Ishikawa (cell line): ENCODE results near the gene ENOX1.

ENCODE experiments used
- CEBPB ChIP-seq: IDR thresholded peaks from 2 replicates; pipeline ENCODE4 v1.6.1; 2012
- CREB1 ChIP-seq: IDR thresholded peaks from 2 replicates; pipeline ENCODE4 v1.6.1; 2012; ENCODE audit warnings: low read depth
- EGR1 ChIP-seq: IDR thresholded peaks from 2 replicates; pipeline ENCODE4 v1.6.1; 2012
- EP300 ChIP-seq: IDR thresholded peaks from 2 replicates; pipeline ENCODE4 v1.6.1; 2012; ENCODE audit warnings: borderline replicate concordance
- FOXM1 ChIP-seq: IDR thresholded peaks from 2 replicates; pipeline ENCODE4 v1.6.1; 2012; ENCODE audit warnings: low read depth, borderline replicate concordance
- NFIC ChIP-seq: IDR thresholded peaks from 2 replicates; pipeline ENCODE4 v1.6.1; 2012
- RAD21 ChIP-seq: IDR thresholded peaks from 2 replicates; pipeline ENCODE4 v1.6.1; 2012; ENCODE audit warnings: low read depth
- TAF1 ChIP-seq: IDR thresholded peaks from 2 replicates; pipeline ENCODE4 v1.6.1; 2012; ENCODE audit warnings: low read depth, mild to moderate bottlenecking
- TCF12 ChIP-seq: IDR thresholded peaks from 2 replicates; pipeline ENCODE4 v1.6.1; 2012; ENCODE audit warnings: low read depth
- TEAD4 ChIP-seq: IDR thresholded peaks from 2 replicates; pipeline ENCODE4 v1.6.1; 2012
- YY1 ChIP-seq: IDR thresholded peaks from 2 replicates; pipeline ENCODE4 v1.6.1; 2012; ENCODE audit warnings: low read depth
- ZBTB7A ChIP-seq: IDR thresholded peaks from 2 replicates; pipeline ENCODE4 v1.6.1; 2012; ENCODE audit warnings: low read depth
- TF ChIP-seq, protein P1 (sequence below): IDR thresholded peaks from 2 replicates; pipeline ENCODE4 v1.6.1; 2012
- TF ChIP-seq, protein P2 (sequence below): IDR thresholded peaks from 2 replicates; pipeline ENCODE4 v1.6.1; 2012; ENCODE audit warnings: low read depth, mild to moderate bottlenecking
- TF ChIP-seq, protein P3 (sequence below): IDR thresholded peaks from 2 replicates; pipeline ENCODE4 v1.6.1; 2012

The ENOX1 gene

DNA sequence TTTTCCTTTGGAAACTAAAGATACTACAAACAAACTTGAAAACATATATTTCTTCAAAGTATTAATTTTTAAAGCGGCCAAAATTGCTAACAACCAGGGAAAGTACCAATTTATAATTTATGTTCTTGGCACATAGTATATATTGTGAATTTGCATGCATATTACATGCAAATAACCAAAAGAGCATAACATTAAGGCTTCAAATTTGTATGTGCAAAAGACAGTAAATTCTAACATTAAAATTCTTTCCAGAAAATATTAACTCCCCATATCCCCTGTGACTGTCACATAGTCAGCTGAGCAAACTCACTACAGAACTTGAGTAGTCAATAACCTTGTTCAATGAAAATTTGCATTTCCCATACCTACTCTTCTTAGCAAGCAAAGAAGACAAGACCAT lies 133.4 kb downstream of the ENOX1 start:
- TF ChIP-seq FOXM1 (no peak), EGR1 (no peak), RAD21 (no peak), EP300 (no peak), ZBTB7A (no peak), TAF1 (no peak), YY1 (no peak)
- TF ChIP-seq, protein P1, sequence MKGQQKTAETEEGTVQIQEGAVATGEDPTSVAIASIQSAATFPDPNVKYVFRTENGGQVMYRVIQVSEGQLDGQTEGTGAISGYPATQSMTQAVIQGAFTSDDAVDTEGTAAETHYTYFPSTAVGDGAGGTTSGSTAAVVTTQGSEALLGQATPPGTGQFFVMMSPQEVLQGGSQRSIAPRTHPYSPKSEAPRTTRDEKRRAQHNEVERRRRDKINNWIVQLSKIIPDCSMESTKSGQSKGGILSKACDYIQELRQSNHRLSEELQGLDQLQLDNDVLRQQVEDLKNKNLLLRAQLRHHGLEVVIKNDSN, result no peak
- TF ChIP-seq, protein P2, sequence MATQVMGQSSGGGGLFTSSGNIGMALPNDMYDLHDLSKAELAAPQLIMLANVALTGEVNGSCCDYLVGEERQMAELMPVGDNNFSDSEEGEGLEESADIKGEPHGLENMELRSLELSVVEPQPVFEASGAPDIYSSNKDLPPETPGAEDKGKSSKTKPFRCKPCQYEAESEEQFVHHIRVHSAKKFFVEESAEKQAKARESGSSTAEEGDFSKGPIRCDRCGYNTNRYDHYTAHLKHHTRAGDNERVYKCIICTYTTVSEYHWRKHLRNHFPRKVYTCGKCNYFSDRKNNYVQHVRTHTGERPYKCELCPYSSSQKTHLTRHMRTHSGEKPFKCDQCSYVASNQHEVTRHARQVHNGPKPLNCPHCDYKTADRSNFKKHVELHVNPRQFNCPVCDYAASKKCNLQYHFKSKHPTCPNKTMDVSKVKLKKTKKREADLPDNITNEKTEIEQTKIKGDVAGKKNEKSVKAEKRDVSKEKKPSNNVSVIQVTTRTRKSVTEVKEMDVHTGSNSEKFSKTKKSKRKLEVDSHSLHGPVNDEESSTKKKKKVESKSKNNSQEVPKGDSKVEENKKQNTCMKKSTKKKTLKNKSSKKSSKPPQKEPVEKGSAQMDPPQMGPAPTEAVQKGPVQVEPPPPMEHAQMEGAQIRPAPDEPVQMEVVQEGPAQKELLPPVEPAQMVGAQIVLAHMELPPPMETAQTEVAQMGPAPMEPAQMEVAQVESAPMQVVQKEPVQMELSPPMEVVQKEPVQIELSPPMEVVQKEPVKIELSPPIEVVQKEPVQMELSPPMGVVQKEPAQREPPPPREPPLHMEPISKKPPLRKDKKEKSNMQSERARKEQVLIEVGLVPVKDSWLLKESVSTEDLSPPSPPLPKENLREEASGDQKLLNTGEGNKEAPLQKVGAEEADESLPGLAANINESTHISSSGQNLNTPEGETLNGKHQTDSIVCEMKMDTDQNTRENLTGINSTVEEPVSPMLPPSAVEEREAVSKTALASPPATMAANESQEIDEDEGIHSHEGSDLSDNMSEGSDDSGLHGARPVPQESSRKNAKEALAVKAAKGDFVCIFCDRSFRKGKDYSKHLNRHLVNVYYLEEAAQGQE, result no peak
- TF ChIP-seq, protein P3, sequence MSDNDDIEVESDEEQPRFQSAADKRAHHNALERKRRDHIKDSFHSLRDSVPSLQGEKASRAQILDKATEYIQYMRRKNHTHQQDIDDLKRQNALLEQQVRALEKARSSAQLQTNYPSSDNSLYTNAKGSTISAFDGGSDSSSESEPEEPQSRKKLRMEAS, result no peak

DNA sequence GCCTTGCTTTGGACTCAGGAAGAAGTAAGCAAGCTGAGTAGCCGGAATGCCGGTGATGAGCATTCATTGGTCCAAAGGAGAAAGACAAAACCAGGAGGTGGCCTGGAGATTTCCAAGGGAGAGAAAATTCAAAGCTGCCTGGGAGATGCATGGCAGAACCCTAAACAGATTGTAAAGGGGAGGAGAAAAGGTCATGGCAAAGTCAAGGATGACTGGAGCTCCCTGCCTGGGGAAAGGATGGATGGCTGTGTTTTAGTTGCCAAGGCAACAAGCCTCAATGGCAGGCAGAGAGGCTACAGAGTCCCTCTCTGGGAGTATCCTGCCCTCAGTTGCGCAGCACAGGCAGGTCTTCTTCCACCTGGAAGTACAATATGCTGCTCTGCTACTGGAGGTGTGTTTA lies 134.0 kb downstream of the ENOX1 start:
- TF ChIP-seq, protein P3, result no peak
- TF ChIP-seq TAF1, result no peak
- TF ChIP-seq CREB1, result no peak
- no peak for TF ChIP-seq CEBPB
- TF ChIP-seq YY1, result no peak
- no peak for TF ChIP-seq TEAD4
- TF ChIP-seq, protein P1, result no peak
- TF ChIP-seq FOXM1, result no peak
- TF ChIP-seq RAD21, result no peak
- TF ChIP-seq NFIC, result no peak
- TF ChIP-seq EGR1, result no peak
- TF ChIP-seq, protein P2, result no peak
- no peak for TF ChIP-seq TCF12
- no peak for TF ChIP-seq EP300
- no peak for TF ChIP-seq ZBTB7A

DNA sequence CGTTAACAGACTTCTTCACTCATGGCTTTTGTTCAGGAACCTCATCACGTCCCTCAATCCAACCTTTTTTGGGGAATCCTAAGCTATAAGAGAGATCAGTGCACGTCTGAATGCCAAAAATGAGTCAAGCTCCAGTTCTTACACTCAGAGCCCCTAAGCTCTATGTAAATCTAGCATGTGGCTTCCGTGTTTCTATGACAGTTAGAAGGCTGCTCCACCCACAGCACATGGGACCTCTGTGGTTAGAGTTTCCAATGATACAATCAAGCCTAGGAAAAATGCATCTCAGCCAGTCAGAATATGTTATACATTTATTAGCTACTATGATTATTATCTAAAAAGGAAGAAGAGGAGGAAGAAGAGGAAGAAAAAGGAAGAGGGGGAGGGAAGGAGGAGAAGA lies 135.9 kb downstream of the ENOX1 start:
- no peak for TF ChIP-seq YY1
- TF ChIP-seq CEBPB, result no peak
- no peak for TF ChIP-seq NFIC
- no peak for TF ChIP-seq TEAD4
- TF ChIP-seq TAF1, result no peak
- TF ChIP-seq, protein P2, result no peak
- no peak for TF ChIP-seq EP300
- no peak for TF ChIP-seq TCF12

DNA sequence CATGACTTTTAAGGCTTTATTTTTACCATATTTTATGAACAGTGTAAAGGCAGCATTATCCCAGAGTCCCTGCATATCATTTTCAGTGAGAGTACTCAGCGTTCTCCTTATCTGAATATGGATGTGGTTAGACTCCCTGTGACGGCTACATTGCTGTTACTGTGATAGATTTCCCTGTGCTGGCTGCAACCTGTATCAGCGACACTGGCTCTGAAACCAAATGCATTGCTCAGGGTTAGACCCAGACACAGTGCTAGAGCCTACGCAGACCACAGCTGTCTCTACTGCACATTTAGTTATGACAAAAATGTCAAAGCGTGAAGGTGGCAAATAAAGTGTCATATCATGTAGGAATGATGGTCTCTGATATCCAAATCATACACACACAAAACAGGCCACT lies 138.0 kb downstream of the ENOX1 start:
- TF ChIP-seq RAD21 (no peak), FOXM1 (no peak), CEBPB (no peak), TAF1 (no peak)

DNA sequence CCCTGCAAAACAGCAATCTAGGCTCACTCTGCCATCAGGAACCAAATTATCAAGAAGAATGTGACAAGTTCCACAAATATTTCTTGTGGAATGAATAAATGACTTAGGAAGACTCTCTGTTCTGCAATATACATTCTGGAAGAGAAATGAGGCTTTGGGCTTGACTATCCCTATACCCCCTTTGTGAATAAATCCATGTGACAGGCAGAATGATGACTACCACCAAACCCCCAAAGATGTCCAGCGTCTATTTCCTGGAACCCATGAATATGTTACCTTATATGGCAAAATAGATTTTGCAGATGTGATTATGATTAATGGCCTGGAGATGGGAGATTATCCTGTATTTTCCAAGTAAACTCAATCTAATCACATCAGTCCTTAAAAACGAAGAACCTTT lies 139.3 kb downstream of the ENOX1 start:
- TF ChIP-seq CREB1, result no peak
- no peak for TF ChIP-seq RAD21
- TF ChIP-seq TAF1, result no peak
- no peak for TF ChIP-seq FOXM1
- no peak for TF ChIP-seq TEAD4
- no peak for TF ChIP-seq YY1
- TF ChIP-seq NFIC, result no peak
- no peak for TF ChIP-seq EP300
